Sciatic nerve (tissue), 2 donors: ENCODE measurements around the gene NUTM2A. TPM values are rescaled to one million over a fixed set of nuclear protein-coding genes. Genes with fewer than 3 reads are reported as not detected.
"Not testable (repeated sequence)": the region's sequence is repeated elsewhere in the genome, so short reads cannot be mapped to it uniquely, and the experiment has no call there.

Experiments used
- ATAC-seq: fragments of 200-7000 bp; cut with Tn5 transposase; one replicate; pipeline ENCODE4 v1.9.1; 2020; ENCODE audit warnings: mild to moderate bottlenecking, moderate library complexity
- DNase-seq: peaks from one replicate; pipeline ENCODE4 v3.0.0-alpha.2; 2020; ENCODE audit warnings: low spot score
- intact Hi-C: fragments of 100-400 bp; cut with DNase I; formaldehyde crosslinking; loops from one replicate; pipeline ENCODE4 v1.14.2; 2022
- total RNA-seq: library from RNA; stranded (reverse); fragmentation: NEBNext Ultra II Directional; extraction: Animal tissue kit (Norgen Biotek cat#: 25700); gene quantifications from one replicate; pipeline ENCODE4 v1.2.1, GENCODE V29; 2021
- donor health status: DM: no; HTN: no; CAD: no.
- donor health status: DM: no; HTN: no; CAD: no.

Gene NUTM2A
- total RNA-seq, 1 donor from 2014 or later = 0.89 TPM

- intact Hi-C loops, ATAC-seq, DNase-seq: not testable (repeated sequence)
Measured at GRCh38 chr10:87239346-87239808, 14.1 kb downstream of the NUTM2A start.

- DNase-seq, ATAC-seq, intact Hi-C loops: not testable (repeated sequence)
Measured at GRCh38 chr10:87242192-87242591, 16.9 kb downstream of the NUTM2A start.

GRCh38 chr10:87247335-87247734 lies 22.1 kb downstream of the NUTM2A start:
- ATAC-seq, DNase-seq, intact Hi-C loops: not testable (repeated sequence)

- ATAC-seq, intact Hi-C loops, DNase-seq: not testable (repeated sequence)
Measured at GRCh38 chr10:87248818-87249353, 23.6 kb downstream of the NUTM2A start.

GRCh38 chr10:87280749-87281392 lies 55.6 kb downstream of the NUTM2A start:
- not testable (repeated sequence) for ATAC-seq

More at GRCh38 chr10:87280749-87281392, 55.6 kb downstream of the NUTM2A start:
- intact Hi-C loops, DNase-seq: not testable (repeated sequence)

Other genes starting within 250 kb of the NUTM2A start
- gene FAM25A, start 205.2 kb upstream of the NUTM2A start, total RNA-seq = not detected
- gene GLUD1, start 130.6 kb upstream of the NUTM2A start, total RNA-seq = 141 TPM
- gene SHLD2, start 130.2 kb upstream of the NUTM2A start, total RNA-seq = 25.8 TPM
- gene NUTM2D, start 132.3 kb downstream of the NUTM2A start, total RNA-seq = 4.9 TPM